WTC11 (cell line): ENCODE data around the gene OGFR. TPM values are rescaled to one million over a fixed set of nuclear protein-coding genes. Genes with fewer than 3 reads are reported as not detected.

Experiments used
- ATAC-seq: fragments of 200-7000 bp; cut with Tn5 transposase; 2 replicates; pipeline ENCODE4 v1.10.0; 2021; ENCODE audit warnings: mild to moderate bottlenecking, moderate library complexity
- CTCF ChIA-PET: fragments of 300-600 bp; sonication (Branson Sonifier 250); formaldehyde crosslinking; loops from one replicate; lab custom pipeline; 2021; ENCODE audit warnings: antibody characterized with exemption; lab: Charles Lee
- POLR2A ChIA-PET: fragments of 350-600 bp; sonication (Branson Sonifier 250); formaldehyde crosslinking; loops from one replicate; lab custom pipeline; 2021; ENCODE audit warnings: antibody characterized with exemption; lab: Charles Lee
- DNase-seq: peaks from one replicate; pipeline ENCODE4 v3.0.0; 2021; ENCODE audit warnings: low spot score
- H3K27ac Mint-ChIP-seq: 2 replicates; pipeline ENCODE4 v1.8.0; 2021; ENCODE audit warnings: mixed read lengths
- H3K27me3 Mint-ChIP-seq: 2 replicates; pipeline ENCODE4 v1.8.0; 2021; ENCODE audit warnings: low read depth, mild to moderate bottlenecking, moderate library complexity, mixed read lengths
- H3K36me3 Mint-ChIP-seq: 2 replicates; pipeline ENCODE4 v1.8.0; 2021; ENCODE audit warnings: mixed read lengths
- H3K4me1 Mint-ChIP-seq: 2 replicates; pipeline ENCODE4 v1.8.0; 2022; ENCODE audit warnings: mixed read lengths
- H3K4me3 Mint-ChIP-seq: 2 replicates; pipeline ENCODE4 v1.8.0; 2021; ENCODE audit warnings: mild to moderate bottlenecking, moderate library complexity, mixed read lengths
- H3K9me3 Mint-ChIP-seq: 2 replicates; pipeline ENCODE4 v1.8.0; 2021; ENCODE audit warnings: mixed read lengths
- ESRRA ChIP-seq: sonication (generic); formaldehyde crosslinking; IDR thresholded peaks from 2 replicates; pipeline ENCODE4 v1.8.1; 2022; ENCODE audit warnings: mild to moderate bottlenecking, missing genetic modification reagents, borderline replicate concordance
- ETV6 ChIP-seq: sonication (generic); formaldehyde crosslinking; IDR thresholded peaks from 2 replicates; pipeline ENCODE4 v1.8.1; 2022; ENCODE audit warnings: mild to moderate bottlenecking, missing genetic modification reagents
- GRHL2 ChIP-seq: fragments of 250-450 bp; sonication (Bioruptor Pico); IDR thresholded peaks from 2 replicates; pipeline ENCODE4 v1.8.0; 2022; ENCODE audit warnings: mild to moderate bottlenecking, moderate library complexity; ENCODE audit not compliant: insufficient replicate concordance, severe bottlenecking
- IRF2 ChIP-seq: sonication (generic); formaldehyde crosslinking; IDR thresholded peaks from 2 replicates; pipeline ENCODE4 v1.8.0; 2022; ENCODE audit warnings: low read depth, missing genetic modification reagents, borderline replicate concordance
- KAT7 ChIP-seq: sonication (generic); formaldehyde crosslinking; IDR thresholded peaks from 2 replicates; pipeline ENCODE4 v1.8.1; 2023; ENCODE audit warnings: missing genetic modification reagents, mild to moderate bottlenecking, borderline replicate concordance
- MXD4 ChIP-seq: fragments of 250-450 bp; sonication (Bioruptor Pico); IDR thresholded peaks from 2 replicates; pipeline ENCODE4 v1.8.0; 2021; ENCODE audit warnings: mild to moderate bottlenecking, moderate library complexity, borderline replicate concordance
- NR2C2 ChIP-seq: sonication (generic); formaldehyde crosslinking; IDR thresholded peaks from 2 replicates; pipeline ENCODE4 v1.8.0; 2022; ENCODE audit warnings: mild to moderate bottlenecking, missing genetic modification reagents
- NR3C1 ChIP-seq: sonication (generic); formaldehyde crosslinking; conservative IDR thresholded peaks from 2 replicates; pipeline ENCODE4 v1.8.1; 2023; ENCODE audit warnings: low read depth, mild to moderate bottlenecking, missing genetic modification reagents
- PRRX2 ChIP-seq: fragments of 250-450 bp; sonication (Bioruptor Pico); IDR thresholded peaks from 2 replicates; pipeline ENCODE4 v1.8.0; 2021; ENCODE audit warnings: mild to moderate bottlenecking
- SMAD4 ChIP-seq: sonication (generic); formaldehyde crosslinking; IDR thresholded peaks from 2 replicates; pipeline ENCODE4 v1.8.0; 2022; ENCODE audit warnings: mild to moderate bottlenecking, missing genetic modification reagents
- TCF7 ChIP-seq: sonication (generic); formaldehyde crosslinking; IDR thresholded peaks from 2 replicates; pipeline ENCODE4 v1.8.0; 2022; ENCODE audit warnings: mild to moderate bottlenecking, low read depth, missing genetic modification reagents, moderate library complexity
- TEAD1 ChIP-seq: sonication (generic); formaldehyde crosslinking; IDR thresholded peaks from 2 replicates; pipeline ENCODE4 v1.8.0; 2022; ENCODE audit warnings: mild to moderate bottlenecking, missing genetic modification reagents
- ZBTB21 ChIP-seq: sonication (generic); formaldehyde crosslinking; IDR thresholded peaks from 2 replicates; pipeline ENCODE4 v1.8.1; 2023; ENCODE audit warnings: mild to moderate bottlenecking, missing genetic modification reagents, borderline replicate concordance
- ZNF219 ChIP-seq: sonication (generic); formaldehyde crosslinking; IDR thresholded peaks from 2 replicates; pipeline ENCODE4 v1.8.0; 2023; ENCODE audit warnings: missing genetic modification reagents, mild to moderate bottlenecking, borderline replicate concordance
- total RNA-seq: library from RNA; stranded (reverse); gene quantifications from 3 replicates; pipeline ENCODE4 v1.2.3, GENCODE V29; 2021
- TF ChIP-seq, protein P1 (sequence below): sonication (generic); formaldehyde crosslinking; IDR thresholded peaks from 2 replicates; pipeline ENCODE4 v1.8.0; 2022; ENCODE audit warnings: mild to moderate bottlenecking, missing genetic modification reagents
- TF ChIP-seq, protein P2 (sequence below): sonication (generic); formaldehyde crosslinking; IDR thresholded peaks from 2 replicates; pipeline ENCODE4 v1.8.1; 2022; ENCODE audit warnings: mild to moderate bottlenecking, moderate library complexity, missing genetic modification reagents
- TF ChIP-seq, protein P3 (sequence below): fragments of 250-450 bp; sonication (Bioruptor Pico); IDR thresholded peaks from 2 replicates; pipeline ENCODE4 v1.9.0; 2021; ENCODE audit warnings: mild to moderate bottlenecking
- TF ChIP-seq, protein P4 (sequence below): sonication (generic); formaldehyde crosslinking; IDR thresholded peaks from 2 replicates; pipeline ENCODE4 v1.8.0; 2023; ENCODE audit warnings: missing genetic modification reagents
- TF ChIP-seq, protein P5 (sequence below): fragments of 250-450 bp; sonication (Bioruptor Pico); conservative IDR thresholded peaks from 2 replicates; pipeline ENCODE4 v1.9.0; 2021; ENCODE audit warnings: mild to moderate bottlenecking
- TF ChIP-seq, protein P6 (sequence below): sonication (generic); formaldehyde crosslinking; conservative IDR thresholded peaks from 2 replicates; pipeline ENCODE4 v1.8.1; 2023; ENCODE audit warnings: mild to moderate bottlenecking, low read depth, missing genetic modification reagents, moderate library complexity
- TF ChIP-seq, protein P7 (sequence below): sonication (generic); formaldehyde crosslinking; IDR thresholded peaks from 2 replicates; pipeline ENCODE4 v1.8.1; 2022; ENCODE audit warnings: missing genetic modification reagents, borderline replicate concordance

Gene OGFR
- total RNA-seq, 1 experiment from 2014 or later, result 43.3 TPM

DNA sequence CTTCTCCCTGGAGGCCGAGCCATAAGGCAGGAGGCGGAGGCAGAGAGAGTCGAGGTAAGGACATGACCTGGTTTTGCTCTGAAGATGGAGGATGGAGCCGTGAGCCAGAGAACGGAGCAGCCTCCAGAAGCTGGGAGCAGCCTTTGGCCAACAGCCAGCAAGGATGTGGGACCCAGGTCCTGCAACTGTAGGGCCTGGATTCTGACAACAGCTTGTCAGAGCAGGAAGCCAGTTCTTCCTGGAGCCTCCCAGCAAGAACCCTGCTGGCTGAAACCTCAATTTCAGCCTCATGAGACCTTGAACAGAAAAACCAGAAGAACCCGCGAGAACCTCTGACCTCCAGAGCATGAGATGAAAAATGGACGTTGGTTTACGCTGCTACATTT, 21.7 kb upstream of the OGFR start:
- Mint-ChIP-seq H3K4me1 (peaks cover 4% of the 10 kb centered on the region), H3K27me3 (no peaks in the 10 kb centered on the region; the same call in 1 of the 2 replicates), H3K4me3 (no peak overlapping the region), H3K36me3 (no peaks in the 10 kb centered on the region)
- no peak for ATAC-seq
- POLR2A ChIA-PET, result no interaction called here
- TF ChIP-seq MXD4 (CRISPR knock-in tag) (no peak), NR2C2 (CRISPR knock-in tag) (no peak)
- TF ChIP-seq, protein P1, sequence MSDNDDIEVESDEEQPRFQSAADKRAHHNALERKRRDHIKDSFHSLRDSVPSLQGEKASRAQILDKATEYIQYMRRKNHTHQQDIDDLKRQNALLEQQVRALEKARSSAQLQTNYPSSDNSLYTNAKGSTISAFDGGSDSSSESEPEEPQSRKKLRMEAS (CRISPR knock-in tag), result no peak
- TF ChIP-seq, protein P2, sequence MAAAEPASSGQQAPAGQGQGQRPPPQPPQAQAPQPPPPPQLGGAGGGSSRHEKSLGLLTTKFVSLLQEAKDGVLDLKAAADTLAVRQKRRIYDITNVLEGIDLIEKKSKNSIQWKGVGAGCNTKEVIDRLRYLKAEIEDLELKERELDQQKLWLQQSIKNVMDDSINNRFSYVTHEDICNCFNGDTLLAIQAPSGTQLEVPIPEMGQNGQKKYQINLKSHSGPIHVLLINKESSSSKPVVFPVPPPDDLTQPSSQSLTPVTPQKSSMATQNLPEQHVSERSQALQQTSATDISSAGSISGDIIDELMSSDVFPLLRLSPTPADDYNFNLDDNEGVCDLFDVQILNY (CRISPR knock-in tag), result no peak
- TF ChIP-seq, all 79 proteins: peak for 0
- Mint-ChIP-seq H3K9me3 (no peaks in the 10 kb centered on the region), H3K27ac (no peak overlapping the region)
- CTCF ChIA-PET, result interaction anchor here (1.0 to 2.5 kb wide), 15 partner anchors 8 to 283 kb away, joined by 3 to 28 read pairs (median 4); partner anchors contain the start of genes COL9A3 and NTSR1
- DNase-seq, result no peak

DNA sequence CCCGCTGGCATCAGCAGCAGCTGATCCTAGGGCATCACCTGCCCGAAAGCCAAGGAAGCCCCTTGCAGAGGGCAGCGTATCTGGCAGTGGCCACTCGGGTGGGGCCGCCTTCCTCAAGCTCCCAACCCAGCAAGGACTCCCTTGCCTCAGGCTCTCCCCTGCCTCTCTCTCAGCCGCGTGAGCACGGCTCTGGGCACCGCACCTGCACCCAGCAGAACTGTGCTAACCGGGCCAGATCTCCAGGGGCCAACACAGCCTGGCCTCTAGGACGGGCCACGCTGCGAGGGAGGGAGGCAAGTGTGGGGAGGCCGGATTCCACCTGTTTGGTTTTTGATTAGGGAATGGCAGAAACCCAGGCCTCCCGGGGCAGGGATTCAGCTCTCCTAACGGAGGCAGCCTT, 20.1 kb upstream of the OGFR start:
- CTCF ChIA-PET, result interaction anchor here (0.5 kb wide), 1 partner anchor 754 kb away, joined by 4 read pairs; no protein-coding TSS in a partner anchor
- ATAC-seq (no peak), DNase-seq (no peak)
- Mint-ChIP-seq H3K4me3 (no peak overlapping the region), H3K4me1 (peaks cover 4% of the 10 kb centered on the region), H3K36me3 (no peaks in the 10 kb centered on the region), H3K27ac (no peak overlapping the region), H3K9me3 (no peaks in the 10 kb centered on the region), H3K27me3 (no peaks in the 10 kb centered on the region; the same call in 1 of the 2 replicates)
- TF ChIP-seq KAT7 (CRISPR knock-in tag) (no peak), GRHL2 (CRISPR knock-in tag) (no peak), ESRRA (CRISPR knock-in tag) (no peak), PRRX2 (CRISPR knock-in tag) (no peak)
- TF ChIP-seq, protein P3, sequence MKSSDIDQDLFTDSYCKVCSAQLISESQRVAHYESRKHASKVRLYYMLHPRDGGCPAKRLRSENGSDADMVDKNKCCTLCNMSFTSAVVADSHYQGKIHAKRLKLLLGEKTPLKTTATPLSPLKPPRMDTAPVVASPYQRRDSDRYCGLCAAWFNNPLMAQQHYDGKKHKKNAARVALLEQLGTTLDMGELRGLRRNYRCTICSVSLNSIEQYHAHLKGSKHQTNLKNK (CRISPR knock-in tag), result no peak
- TF ChIP-seq, protein P4, sequence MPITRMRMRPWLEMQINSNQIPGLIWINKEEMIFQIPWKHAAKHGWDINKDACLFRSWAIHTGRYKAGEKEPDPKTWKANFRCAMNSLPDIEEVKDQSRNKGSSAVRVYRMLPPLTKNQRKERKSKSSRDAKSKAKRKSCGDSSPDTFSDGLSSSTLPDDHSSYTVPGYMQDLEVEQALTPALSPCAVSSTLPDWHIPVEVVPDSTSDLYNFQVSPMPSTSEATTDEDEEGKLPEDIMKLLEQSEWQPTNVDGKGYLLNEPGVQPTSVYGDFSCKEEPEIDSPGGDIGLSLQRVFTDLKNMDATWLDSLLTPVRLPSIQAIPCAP (CRISPR knock-in tag), result no peak
- TF ChIP-seq, protein P5, sequence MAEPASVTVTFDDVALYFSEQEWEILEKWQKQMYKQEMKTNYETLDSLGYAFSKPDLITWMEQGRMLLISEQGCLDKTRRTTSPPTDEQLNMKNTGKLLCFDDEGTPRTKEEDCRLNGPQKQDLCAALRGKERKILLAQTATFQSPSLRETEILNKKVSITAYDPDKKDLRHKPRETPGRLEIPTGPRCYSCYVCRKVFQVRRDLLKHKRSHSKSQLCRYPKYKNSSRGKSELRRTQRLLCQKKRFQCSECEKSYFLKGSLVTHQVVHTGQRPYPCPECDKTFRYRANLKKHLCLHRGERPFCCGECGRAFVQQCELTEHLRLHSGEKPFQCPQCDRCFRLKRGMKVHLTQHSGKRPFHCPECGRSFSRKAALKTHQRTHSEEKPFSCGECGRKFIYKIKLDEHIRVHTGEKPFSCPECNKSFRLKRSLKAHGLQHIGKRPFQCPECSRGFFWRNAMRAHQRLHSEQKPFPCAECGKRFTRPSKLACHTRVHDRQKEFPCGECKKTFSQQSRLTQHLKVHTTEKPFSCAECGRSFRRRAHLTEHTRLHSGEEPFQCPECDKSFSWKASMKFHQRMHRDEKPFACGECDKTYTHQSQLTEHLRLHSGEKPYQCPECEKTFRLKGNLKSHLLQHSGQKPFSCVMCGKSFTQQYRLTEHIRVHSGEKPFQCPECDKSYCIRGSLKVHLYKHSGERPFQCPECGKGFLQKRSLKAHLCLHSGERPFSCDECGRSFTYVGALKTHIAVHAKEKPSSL, result no peak
- POLR2A ChIA-PET, result no interaction called here

DNA sequence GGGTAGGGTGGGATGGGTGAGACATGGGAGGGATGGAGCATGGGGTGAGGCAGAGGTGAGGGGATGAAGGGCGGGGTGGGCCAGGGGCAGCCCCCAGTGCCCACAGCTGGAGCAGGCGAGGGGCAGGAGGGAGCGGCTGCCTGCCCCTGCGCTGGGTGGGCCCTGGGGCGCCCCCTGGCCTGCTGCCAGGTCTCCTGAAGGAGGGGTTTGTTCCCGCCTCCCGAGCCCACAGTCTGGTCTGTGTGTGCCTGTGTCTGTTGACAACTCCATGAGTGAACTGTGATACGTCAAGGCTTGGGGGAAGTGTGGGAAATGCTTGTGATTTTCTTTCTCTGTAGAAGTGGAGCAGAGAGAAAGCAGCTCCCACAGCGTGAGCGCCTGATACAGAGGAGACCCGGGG, 19.2 kb upstream of the OGFR start:
- H3K9me3 Mint-ChIP-seq, result no peaks in the 10 kb centered on the region
- no peak overlapping the region for H3K27ac Mint-ChIP-seq
- CTCF ChIA-PET, result interaction anchor here (0.8 kb wide), 1 partner anchor 11 kb away, joined by 3 read pairs; the partner anchor contains the start of gene MRGBP
- DNase-seq (no peak), ATAC-seq (no peak; the same call in 1 of the 2 replicates)
- no peaks in the 10 kb centered on the region for H3K36me3 Mint-ChIP-seq
- POLR2A ChIA-PET, result no interaction called here
- no peak overlapping the region for H3K4me3 Mint-ChIP-seq
- no peaks in the 10 kb centered on the region; the same call in 1 of the 2 replicates for H3K27me3 Mint-ChIP-seq
- H3K4me1 Mint-ChIP-seq, result peaks cover 4% of the 10 kb centered on the region
- no peak for TF ChIP-seq TCF7 (CRISPR knock-in tag)
- TF ChIP-seq ETV6 (CRISPR knock-in tag), result no peak
- no peak for TF ChIP-seq IRF2 (CRISPR knock-in tag)
- no peak for TF ChIP-seq NR3C1
- TF ChIP-seq SMAD4 (CRISPR knock-in tag), result no peak
- TF ChIP-seq, protein P6, sequence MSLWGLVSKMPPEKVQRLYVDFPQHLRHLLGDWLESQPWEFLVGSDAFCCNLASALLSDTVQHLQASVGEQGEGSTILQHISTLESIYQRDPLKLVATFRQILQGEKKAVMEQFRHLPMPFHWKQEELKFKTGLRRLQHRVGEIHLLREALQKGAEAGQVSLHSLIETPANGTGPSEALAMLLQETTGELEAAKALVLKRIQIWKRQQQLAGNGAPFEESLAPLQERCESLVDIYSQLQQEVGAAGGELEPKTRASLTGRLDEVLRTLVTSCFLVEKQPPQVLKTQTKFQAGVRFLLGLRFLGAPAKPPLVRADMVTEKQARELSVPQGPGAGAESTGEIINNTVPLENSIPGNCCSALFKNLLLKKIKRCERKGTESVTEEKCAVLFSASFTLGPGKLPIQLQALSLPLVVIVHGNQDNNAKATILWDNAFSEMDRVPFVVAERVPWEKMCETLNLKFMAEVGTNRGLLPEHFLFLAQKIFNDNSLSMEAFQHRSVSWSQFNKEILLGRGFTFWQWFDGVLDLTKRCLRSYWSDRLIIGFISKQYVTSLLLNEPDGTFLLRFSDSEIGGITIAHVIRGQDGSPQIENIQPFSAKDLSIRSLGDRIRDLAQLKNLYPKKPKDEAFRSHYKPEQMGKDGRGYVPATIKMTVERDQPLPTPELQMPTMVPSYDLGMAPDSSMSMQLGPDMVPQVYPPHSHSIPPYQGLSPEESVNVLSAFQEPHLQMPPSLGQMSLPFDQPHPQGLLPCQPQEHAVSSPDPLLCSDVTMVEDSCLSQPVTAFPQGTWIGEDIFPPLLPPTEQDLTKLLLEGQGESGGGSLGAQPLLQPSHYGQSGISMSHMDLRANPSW (CRISPR knock-in tag), result no peak
- TF ChIP-seq PRRX2 (CRISPR knock-in tag), result no peak
- TF ChIP-seq, protein P7, sequence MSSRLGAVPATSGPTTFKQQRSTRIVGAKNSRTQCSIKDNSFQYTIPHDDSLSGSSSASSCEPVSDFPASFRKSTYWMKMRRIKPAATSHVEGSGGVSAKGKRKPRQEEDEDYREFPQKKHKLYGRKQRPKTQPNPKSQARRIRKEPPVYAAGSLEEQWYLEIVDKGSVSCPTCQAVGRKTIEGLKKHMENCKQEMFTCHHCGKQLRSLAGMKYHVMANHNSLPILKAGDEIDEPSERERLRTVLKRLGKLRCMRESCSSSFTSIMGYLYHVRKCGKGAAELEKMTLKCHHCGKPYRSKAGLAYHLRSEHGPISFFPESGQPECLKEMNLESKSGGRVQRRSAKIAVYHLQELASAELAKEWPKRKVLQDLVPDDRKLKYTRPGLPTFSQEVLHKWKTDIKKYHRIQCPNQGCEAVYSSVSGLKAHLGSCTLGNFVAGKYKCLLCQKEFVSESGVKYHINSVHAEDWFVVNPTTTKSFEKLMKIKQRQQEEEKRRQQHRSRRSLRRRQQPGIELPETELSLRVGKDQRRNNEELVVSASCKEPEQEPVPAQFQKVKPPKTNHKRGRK (CRISPR knock-in tag), result no peak
- no peak for TF ChIP-seq ZBTB21 (CRISPR knock-in tag)
- TF ChIP-seq TEAD1 (CRISPR knock-in tag), result no peak
- TF ChIP-seq, protein P1 (CRISPR knock-in tag), result no peak
- no peak for TF ChIP-seq ZNF219 (CRISPR knock-in tag)
